IPS-11a (cell line): ENCODE measurements around the gene LMTK2.
"Not testable (repeated sequence)": the region's sequence is repeated elsewhere in the genome, so short reads cannot be mapped to it uniquely, and the experiment has no call there.

Experiments used
- H3K4me3 ChIP-seq: one replicate; pipeline ENCODE4 v1.5.1; 2013; ENCODE audit warnings: low read depth, low read length, control low read depth

LMTK2 gene

GRCh38 chr7:98215561-98216495 lies 109.2 kb downstream of the LMTK2 start:
- H3K4me3 ChIP-seq = no peak overlapping the region

- H3K4me3 ChIP-seq = no peak overlapping the region
These were observed 110.4 kb downstream of the LMTK2 start for GRCh38 chr7:98216941-98217622.

- H3K4me3 ChIP-seq = no peak overlapping the region
These were observed 111.2 kb downstream of the LMTK2 start for GRCh38 chr7:98217623-98218582.

- H3K4me3 ChIP-seq = not testable (repeated sequence)
These were observed 112.7 kb downstream of the LMTK2 start for GRCh38 chr7:98219382-98219781.

- no peak overlapping the region for H3K4me3 ChIP-seq
These were observed 115.2 kb downstream of the LMTK2 start for GRCh38 chr7:98221611-98222532.

- H3K4me3 ChIP-seq = no peak overlapping the region
These were observed 116.0 kb downstream of the LMTK2 start for GRCh38 chr7:98222533-98223195.

GRCh38 chr7:98223351-98223897 lies 116.8 kb downstream of the LMTK2 start:
- no peak overlapping the region for H3K4me3 ChIP-seq

GRCh38 chr7:98223898-98224700 lies 117.4 kb downstream of the LMTK2 start:
- no peak overlapping the region for H3K4me3 ChIP-seq

- H3K4me3 ChIP-seq = no peak overlapping the region
These were observed 118.1 kb downstream of the LMTK2 start for GRCh38 chr7:98224701-98225181.

- no peak overlapping the region for H3K4me3 ChIP-seq
These were observed 119.4 kb downstream of the LMTK2 start for GRCh38 chr7:98225913-98226614.

GRCh38 chr7:98227939-98228338 lies 121.3 kb downstream of the LMTK2 start:
- no peak overlapping the region for H3K4me3 ChIP-seq

- no peak overlapping the region for H3K4me3 ChIP-seq
These were observed 122.1 kb downstream of the LMTK2 start for GRCh38 chr7:98228801-98229200.

GRCh38 chr7:98229441-98229840 lies 122.8 kb downstream of the LMTK2 start:
- no peak overlapping the region for H3K4me3 ChIP-seq

- H3K4me3 ChIP-seq = no peak overlapping the region
These were observed 123.5 kb downstream of the LMTK2 start for GRCh38 chr7:98229991-98230745.

- no peak overlapping the region for H3K4me3 ChIP-seq
These were observed 124.2 kb downstream of the LMTK2 start for GRCh38 chr7:98230746-98231471.
